HepG2 (cell line): ENCODE measurements around the gene CGREF1. TPM values are rescaled to one million over a fixed set of nuclear protein-coding genes. Genes with fewer than 3 reads are reported as not detected.

Source experiments
- ARID2 ChIP-seq: sonication (generic); formaldehyde crosslinking; IDR thresholded peaks from 2 replicates; pipeline ENCODE4 v1.8.1; 2022; ENCODE audit warnings: mild to moderate bottlenecking, missing genetic modification reagents, borderline replicate concordance
- ARNT ChIP-seq: fragments of 450-650 bp; IDR thresholded peaks from 2 replicates; pipeline ENCODE4 v1.6.1; 2017
- ATF7 ChIP-seq, 2 experiments: fragments of 450-650 bp in 1 of 2; sonication (generic) in 1 of 2; formaldehyde crosslinking in 1 of 2; IDR thresholded peaks; 2 replicates each; pipeline versions ENCODE4 v1.4.0 to v1.6.1; 2016 to 2020; ENCODE audit warnings: antibody characterized with exemption in 1 of 2, mild to moderate bottlenecking in 1 of 2, missing genetic modification reagents in 1 of 2
- FOXO1 ChIP-seq: sonication (generic); formaldehyde crosslinking; IDR thresholded peaks from 2 replicates; pipeline ENCODE4 v1.4.0; 2020; ENCODE audit warnings: missing genetic modification reagents
- HDAC6 ChIP-seq: fragments of 200-600 bp; sonication (generic); IDR thresholded peaks from 2 replicates; pipeline ENCODE4 v1.7.0; 2017; ENCODE audit warnings: mild to moderate bottlenecking, antibody characterized with exemption, low read length, low read depth
- HNRNPLL ChIP-seq: fragments of 200-400 bp; formaldehyde crosslinking; IDR thresholded peaks from 2 replicates; pipeline ENCODE4 v1.6.1; 2017; ENCODE audit warnings: mild to moderate bottlenecking, low read depth, low read length; ENCODE audit not compliant: poor library complexity, severe bottlenecking
- IRX3 ChIP-seq: sonication (generic); formaldehyde crosslinking; IDR thresholded peaks from 2 replicates; pipeline ENCODE4 v1.8.1; 2023; ENCODE audit warnings: mild to moderate bottlenecking, low read depth, missing genetic modification reagents, borderline replicate concordance
- JUNB ChIP-seq: sonication (generic); formaldehyde crosslinking; IDR thresholded peaks from 2 replicates; pipeline ENCODE4 v1.8.0; 2022; ENCODE audit warnings: missing genetic modification reagents, mild to moderate bottlenecking, borderline replicate concordance
- MATR3 ChIP-seq: sonication (generic); formaldehyde crosslinking; IDR thresholded peaks from 2 replicates; pipeline ENCODE4 v1.4.0; 2020; ENCODE audit warnings: missing genetic modification reagents
- NAIF1 ChIP-seq: sonication (generic); formaldehyde crosslinking; IDR thresholded peaks from 2 replicates; pipeline ENCODE4 v1.5.0; 2020; ENCODE audit warnings: mild to moderate bottlenecking, missing genetic modification reagents, borderline replicate concordance
- RORA ChIP-seq: sonication (generic); formaldehyde crosslinking; IDR thresholded peaks from 2 replicates; pipeline ENCODE4 v1.5.0; 2020; ENCODE audit warnings: mild to moderate bottlenecking, missing genetic modification reagents, moderate library complexity
- SOX13 ChIP-seq, 3 experiments: fragments of 450-650 bp in 1 of 3; sonication (generic) in 1 of 3; formaldehyde crosslinking in 1 of 3; IDR thresholded peaks in 2 of 3; conservative IDR thresholded peaks in 1 of 3; 2 replicates each; pipeline versions ENCODE4 v1.5.0 to v1.6.1; 2016 to 2020; ENCODE audit warnings: antibody characterized with exemption in 1 of 3, mild to moderate bottlenecking in 1 of 3, missing compliant biosample characterization in 1 of 3, missing genetic modification reagents in 1 of 3, moderate library complexity in 1 of 3
- ZNF205 ChIP-seq: IDR thresholded peaks from 2 replicates; pipeline ENCODE4 v1.6.1; 2018; ENCODE audit warnings: missing biosample characterization, missing genetic modification reagents
- ZNF251 ChIP-seq: sonication (generic); formaldehyde crosslinking; IDR thresholded peaks from 2 replicates; pipeline ENCODE4 v1.9.0; 2021; ENCODE audit warnings: mild to moderate bottlenecking, missing genetic modification reagents
- ZNF34 ChIP-seq: sonication (generic); formaldehyde crosslinking; IDR thresholded peaks from 2 replicates; pipeline ENCODE4 v1.4.0; 2020; ENCODE audit warnings: mild to moderate bottlenecking, missing genetic modification reagents, borderline replicate concordance
- ZNF383 ChIP-seq: sonication (generic); formaldehyde crosslinking; IDR thresholded peaks from 2 replicates; pipeline ENCODE4 v1.4.0; 2020; ENCODE audit warnings: missing genetic modification reagents, mild to moderate bottlenecking, borderline replicate concordance
- ZNF607 ChIP-seq: sonication (generic); formaldehyde crosslinking; IDR thresholded peaks from 2 replicates; pipeline ENCODE4 v1.5.1; 2020; ENCODE audit warnings: missing genetic modification reagents, mild to moderate bottlenecking, borderline replicate concordance
- ZNF614 ChIP-seq: IDR thresholded peaks from 2 replicates; pipeline ENCODE4 v1.6.1; 2018; ENCODE audit warnings: missing biosample characterization, missing genetic modification reagents, inconsistent platforms, borderline replicate concordance
- ZNF720 ChIP-seq: sonication (generic); formaldehyde crosslinking; IDR thresholded peaks from 2 replicates; pipeline ENCODE4 v1.4.0; 2020; ENCODE audit warnings: missing genetic modification reagents
- ZNF761 ChIP-seq: sonication (generic); formaldehyde crosslinking; conservative IDR thresholded peaks from 2 replicates; pipeline ENCODE4 v1.4.0; 2020; ENCODE audit warnings: mild to moderate bottlenecking, missing genetic modification reagents
- polyA plus RNA-seq, 8 experiments: library from polyadenylated mRNA; depleted of rRNA in 3 of 8; stranded (reverse) in 7 of 8; unstranded in 1 of 8; fragments of >200 nt; fragmentation: Illumina TruSeq in 4 of 8; extraction: Trizol in 4 of 8; gene quantifications; 2 replicates each; pipeline versions ENCODE4 v1.2.1 to v1.2.3, GENCODE V29; 2011 to 2016; ENCODE audit warnings: low read depth in 4 of 8, missing spikeins in 1 of 8, mixed read lengths in 1 of 8; ENCODE audit not compliant: insufficient read depth in 1 of 8
- total RNA-seq, 5 experiments: library from RNA; depleted of rRNA; stranded (reverse); fragments of >200 nt; fragmentation: Illumina TruSeq; extraction: Trizol; gene quantifications; 2 replicates each; pipeline ENCODE4 v1.2.3, GENCODE V29; 2016; ENCODE audit warnings: low read depth in 1 of 5
- TF ChIP-seq, protein P1 (sequence below): IDR thresholded peaks from 2 replicates; pipeline ENCODE4 v1.6.1; 2012; ENCODE audit warnings: inconsistent platforms
- TF ChIP-seq, protein P2 (sequence below): sonication (generic); formaldehyde crosslinking; IDR thresholded peaks from 2 replicates; pipeline ENCODE4 v1.8.0; 2022; ENCODE audit warnings: mild to moderate bottlenecking, missing genetic modification reagents, borderline replicate concordance
- TF ChIP-seq, protein P3 (sequence below): sonication (generic); IDR thresholded peaks from 2 replicates; pipeline ENCODE4 v1.6.1; 2016; ENCODE audit warnings: low read depth, borderline replicate concordance
- TF ChIP-seq, protein P4 (sequence below): sonication (generic); formaldehyde crosslinking; IDR thresholded peaks from 2 replicates; pipeline ENCODE4 v1.5.1; 2020; ENCODE audit warnings: missing genetic modification reagents, mild to moderate bottlenecking, borderline replicate concordance

CGREF1 gene
- total and polyA plus RNA-seq, 2 of the 13 experiments (the other 11 are each of a cell fraction or from before 2014, with no cell fraction given), result 13.9 to 23.4 TPM

DNA sequence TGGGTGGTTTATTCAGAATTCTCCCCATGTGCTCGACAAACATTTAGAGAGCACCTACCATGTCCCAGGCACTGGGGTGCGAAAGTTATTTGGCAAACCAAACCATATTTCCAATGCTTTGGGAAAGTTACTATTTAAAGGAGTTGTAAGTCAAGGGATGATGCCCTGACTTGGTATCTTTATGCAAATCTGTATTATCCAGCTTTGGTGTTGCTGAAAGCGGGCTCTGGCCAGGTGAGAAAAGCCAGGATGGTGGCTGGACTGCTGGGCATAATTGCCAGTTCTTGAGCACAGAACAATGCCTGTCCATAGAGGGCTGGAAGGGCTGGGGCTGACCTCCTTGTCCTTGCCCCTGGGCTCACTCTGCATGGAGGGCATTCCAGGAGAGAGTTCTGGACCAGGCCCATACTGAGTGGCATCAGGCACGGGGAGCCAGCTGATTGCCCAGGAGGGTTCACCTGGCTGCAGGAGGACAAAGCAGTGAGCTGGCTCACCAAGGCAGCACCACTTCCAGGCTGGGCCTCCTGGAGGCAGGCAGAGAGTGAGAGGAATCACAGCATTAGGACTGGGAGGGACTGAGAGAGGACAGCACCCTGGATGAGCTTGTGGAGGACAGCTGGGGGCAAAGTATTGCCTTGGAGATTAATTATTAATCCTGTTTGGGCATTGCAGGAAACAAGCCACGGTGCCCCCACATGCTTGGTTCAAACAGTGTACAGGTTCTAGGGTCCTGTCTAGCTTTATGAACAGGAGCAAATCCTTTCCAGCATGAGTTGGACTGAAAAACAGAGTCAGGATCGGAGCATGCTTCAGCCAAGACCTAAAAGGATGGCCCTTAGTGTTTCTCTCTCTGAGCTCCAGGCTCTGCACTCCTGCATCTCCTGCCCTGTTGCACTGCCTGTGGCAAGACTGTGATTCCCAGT is 25.2 kb downstream of the CGREF1 start (continued):
- TF ChIP-seq ARID2 (0 out of 2 replicates have a peak, but pooled peaks have one; percentile 78), NAIF1 (CRISPR knock-in tag) (no peak), IRX3 (no peak; the same call in 1 of the 2 replicates), ATF7 (IDR thresholded peaks at IDR 0.05) (no peak), ATF7 (CRISPR knock-in tag; IDR thresholded peaks at IDR 0.05) (0 out of 2 replicates have a peak, but pooled peaks have one; percentile 47), HNRNPLL (no peak), ZNF383 (CRISPR knock-in tag) (0 out of 2 replicates have a peak, but pooled peaks have one; percentile 65), ZNF251 (CRISPR knock-in tag) (no peak), MATR3 (CRISPR knock-in tag) (no peak), SOX13 (IDR thresholded peaks at IDR 0.05) (0 out of 2 replicates have a peak, but pooled peaks have one; percentile 20), SOX13 (CRISPR knock-in tag; conservative IDR thresholded peaks at IDR 0.05 in 1 of 2, IDR thresholded peaks at IDR 0.05 in 1 of 2) (peak in 1 of 2 experiments; percentile 53; a peak in 2 of 4 replicates), ARNT (no peak), FOXO1 (peak; percentile 56; the same call in 1 of the 2 replicates), ZNF205 (CRISPR knock-in tag) (no peak), RORA (CRISPR knock-in tag) (no peak), ZNF607 (CRISPR knock-in tag) (peak; percentile 83; the same call in 1 of the 2 replicates), ZNF614 (peak; percentile 77; the same call in 1 of the 2 replicates), ZNF720 (CRISPR knock-in tag) (no peak), HDAC6 (no peak), ZNF34 (CRISPR knock-in tag) (no peak), JUNB (CRISPR knock-in tag) (no peak), ZNF761 (CRISPR knock-in tag) (peak; percentile 73)
- TF ChIP-seq, protein P1, sequence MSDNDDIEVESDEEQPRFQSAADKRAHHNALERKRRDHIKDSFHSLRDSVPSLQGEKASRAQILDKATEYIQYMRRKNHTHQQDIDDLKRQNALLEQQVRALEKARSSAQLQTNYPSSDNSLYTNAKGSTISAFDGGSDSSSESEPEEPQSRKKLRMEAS, result peak; percentile 89
- TF ChIP-seq, protein P2, sequence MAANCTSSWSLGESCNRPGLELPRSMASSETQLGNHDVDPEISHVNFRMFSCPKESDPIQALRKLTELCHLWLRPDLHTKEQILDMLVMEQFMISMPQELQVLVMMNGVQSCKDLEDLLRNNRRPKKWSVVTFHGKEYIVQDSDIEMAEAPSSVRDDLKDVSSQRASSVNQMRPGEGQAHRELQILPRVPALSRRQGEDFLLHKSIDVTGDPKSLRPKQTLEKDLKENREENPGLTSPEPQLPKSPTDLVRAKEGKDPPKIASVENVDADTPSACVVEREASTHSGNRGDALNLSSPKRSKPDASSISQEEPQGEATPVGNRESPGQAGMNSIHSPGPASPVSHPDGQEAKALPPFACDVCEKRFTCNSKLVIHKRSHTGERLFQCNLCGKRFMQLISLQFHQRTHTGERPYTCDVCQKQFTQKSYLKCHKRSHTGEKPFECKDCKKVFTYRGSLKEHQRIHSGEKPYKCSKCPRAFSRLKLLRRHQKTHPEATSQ (CRISPR knock-in tag), result no peak
- TF ChIP-seq, protein P3, sequence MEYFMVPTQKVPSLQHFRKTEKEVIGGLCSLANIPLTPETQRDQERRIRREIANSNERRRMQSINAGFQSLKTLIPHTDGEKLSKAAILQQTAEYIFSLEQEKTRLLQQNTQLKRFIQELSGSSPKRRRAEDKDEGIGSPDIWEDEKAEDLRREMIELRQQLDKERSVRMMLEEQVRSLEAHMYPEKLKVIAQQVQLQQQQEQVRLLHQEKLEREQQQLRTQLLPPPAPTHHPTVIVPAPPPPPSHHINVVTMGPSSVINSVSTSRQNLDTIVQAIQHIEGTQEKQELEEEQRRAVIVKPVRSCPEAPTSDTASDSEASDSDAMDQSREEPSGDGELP, result peak; percentile 91; the same call in 1 of the 2 replicates
- TF ChIP-seq, protein P4, sequence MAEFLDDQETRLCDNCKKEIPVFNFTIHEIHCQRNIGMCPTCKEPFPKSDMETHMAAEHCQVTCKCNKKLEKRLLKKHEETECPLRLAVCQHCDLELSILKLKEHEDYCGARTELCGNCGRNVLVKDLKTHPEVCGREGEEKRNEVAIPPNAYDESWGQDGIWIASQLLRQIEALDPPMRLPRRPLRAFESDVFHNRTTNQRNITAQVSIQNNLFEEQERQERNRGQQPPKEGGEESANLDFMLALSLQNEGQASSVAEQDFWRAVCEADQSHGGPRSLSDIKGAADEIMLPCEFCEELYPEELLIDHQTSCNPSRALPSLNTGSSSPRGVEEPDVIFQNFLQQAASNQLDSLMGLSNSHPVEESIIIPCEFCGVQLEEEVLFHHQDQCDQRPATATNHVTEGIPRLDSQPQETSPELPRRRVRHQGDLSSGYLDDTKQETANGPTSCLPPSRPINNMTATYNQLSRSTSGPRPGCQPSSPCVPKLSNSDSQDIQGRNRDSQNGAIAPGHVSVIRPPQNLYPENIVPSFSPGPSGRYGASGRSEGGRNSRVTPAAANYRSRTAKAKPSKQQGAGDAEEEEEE (CRISPR knock-in tag), result no peak
